Measurements from ENCODE around the gene MEMO1. TPM values are rescaled to one million over a fixed set of nuclear protein-coding genes. Genes with fewer than 3 reads are reported as not detected.

MEMO1 gene
- total and polyA plus RNA-seq, 2 of the 4 experiments (the other 2 are of a cell fraction), result 23.7 to 49.7 TPM

- H3K23ac ChIP-seq (ENCODE audit: low read depth, low read length), result no peak overlapping the region
- H3K4ac ChIP-seq (ENCODE audit: low read depth, low read length), result no peak overlapping the region
- H3K79me1 ChIP-seq (ENCODE audit: low read depth in 1 of 2, low read length in 2 of 2), result peaks cover 30 to 34% of the 10 kb centered on the region in 2 experiments
- ATAC-seq (ENCODE audit: low read depth) (peak; percentile 29; the same call in 1 of the 2 replicates), DNase-seq (peak; percentile 24)
- H3K4me2 ChIP-seq (ENCODE audit: low read depth, low read length), result no peak overlapping the region
- in situ Hi-C loops (cut with MboI; ENCODE audit: low sequenced_read_pairs) (no loop called here), dilution Hi-C loops (cut with HindIII; ENCODE audit: low sequenced_read_pairs, unreplicated experiment) (no loop called here), intact Hi-C loops (cut with micrococcal nuclease) (no loop called here)
- ChIA-PET POLR2A (ENCODE audit: unreplicated experiment) (no interaction called here), CTCF (no interaction called here)
- no peak for TF ChIP-seq MAZ (IDR thresholded peaks at IDR 0.05; ENCODE audit: borderline replicate concordance, low read depth, low read length)
- TF ChIP-seq BHLHE40 (IDR thresholded peaks at IDR 0.05; ENCODE audit: low read depth, low read length), result no peak
- TF ChIP-seq CHD1 (IDR thresholded peaks at IDR 0.05; ENCODE audit: low read depth, low read length), result no peak
- TF ChIP-seq CTCF (conservative IDR thresholded peaks at IDR 0.05; ENCODE audit: low read depth, low read length), result no peak
- TF ChIP-seq USF2 (IDR thresholded peaks at IDR 0.05; ENCODE audit: low read depth, low read length), result no peak
- no peak for TF ChIP-seq SMC3 (IDR thresholded peaks at IDR 0.05; ENCODE audit: low read depth, low read length)
- no peak for TF ChIP-seq MAFK (IDR thresholded peaks at IDR 0.05; ENCODE audit: low read depth, low read length)
- TF ChIP-seq CEBPB (IDR thresholded peaks at IDR 0.05; ENCODE audit: low read depth, low read length), result no peak
- no peak for TF ChIP-seq MXI1 (IDR thresholded peaks at IDR 0.05; ENCODE audit: borderline replicate concordance, low read depth, low read length)
- TF ChIP-seq FOS (IDR thresholded peaks at IDR 0.05; ENCODE audit: low read depth, low read length), result no peak
- no peak for TF ChIP-seq ELK1 (IDR thresholded peaks at IDR 0.05; ENCODE audit: borderline replicate concordance, low read depth, low read length)
- no peak for TF ChIP-seq RAD21 (IDR thresholded peaks at IDR 0.05; ENCODE audit: low read length)
- no peak for TF ChIP-seq NFE2L2 (IDR thresholded peaks at IDR 0.05; ENCODE audit: low read depth, low read length)
- no peak for TF ChIP-seq RCOR1 (IDR thresholded peaks at IDR 0.05; ENCODE audit: insufficient replicate concordance, low read length)
- no CpG with 5 or more reads among the region's 4 CpGs for WGBS, 2 experiments (ENCODE audit: extremely low coverage in 2 of 2, insufficient read length in 1 of 2)
- no peak overlapping the region for H3K27ac ChIP-seq (ENCODE audit: insufficient read depth, low read length)
- no peak overlapping the region for H2BK5ac ChIP-seq (ENCODE audit: low read depth, low read length, poor library complexity, severe bottlenecking)
- H2BK20ac ChIP-seq (ENCODE audit: low read depth, low read length), result no peak overlapping the region
- no peak overlapping the region for H2AFZ ChIP-seq (replicated peaks; ENCODE audit: low read length, poor library complexity)
- H4K8ac ChIP-seq (ENCODE audit: low read depth in 2 of 2, low read length in 2 of 2), result no peak overlapping the region
- H3K18ac ChIP-seq (ENCODE audit: low read depth, low read length), result no peak overlapping the region
- no peaks in the 10 kb centered on the region for H3K9me3 ChIP-seq (ENCODE audit: control insufficient read depth, insufficient read depth, low read length)
- no peak overlapping the region for H3K9ac ChIP-seq (ENCODE audit: low read depth, low read length)
- 0 out of 2 replicates have a peak, but pooled peaks cover 2% of the 10 kb centered on the region for H3K4me1 ChIP-seq (ENCODE audit: control insufficient read depth, insufficient read depth, low read length)
- no peaks in the 10 kb centered on the region for H4K20me1 ChIP-seq (ENCODE audit: insufficient read depth, low read length)
- no peak overlapping the region for H2BK15ac ChIP-seq (ENCODE audit: low read depth, low read length)
- H3K9me1 ChIP-seq (ENCODE audit: insufficient read depth, low read length), result peaks cover 3% of the 10 kb centered on the region; the same call in 1 of the 2 replicates
- no peak overlapping the region for H2AK9ac ChIP-seq (replicated peaks; ENCODE audit: low read depth, low read length, poor library complexity)
- H3K36me3 ChIP-seq (ENCODE audit: control insufficient read depth, insufficient read depth, low read length), result peaks cover under 1% of the 10 kb centered on the region; the same call in 1 of the 2 replicates
- no peak overlapping the region for H3K4me3 ChIP-seq (ENCODE audit: insufficient read depth, low read depth, low read length)
- no peak overlapping the region for H3K56ac ChIP-seq (ENCODE audit: extremely low read depth, insufficient read depth, low read length)
- H2AK5ac ChIP-seq (ENCODE audit: low read depth, low read length), result no peak overlapping the region
- H4K91ac ChIP-seq (ENCODE audit: insufficient read depth, low read depth, low read length), result no peak overlapping the region
- BruUV-seq (replicated peaks), result no TSS peak
- H4K5ac ChIP-seq (ENCODE audit: low read depth, low read length), result no peak overlapping the region
- H3K14ac ChIP-seq (replicated peaks; ENCODE audit: low read depth, low read length), result no peak overlapping the region
- no peaks in the 10 kb centered on the region for H3K27me3 ChIP-seq (ENCODE audit: control insufficient read depth, insufficient read depth, low read length)
- no peak overlapping the region for H2BK120ac ChIP-seq (ENCODE audit: low read depth, low read length)
Measured at GRCh38 chr2:31931916-31932315, 78.9 kb downstream of the MEMO1 start.

Measured in IMR-90 (cell line).